ENCODE measurements around the gene MAP3K15. TPM values are rescaled to one million over a fixed set of nuclear protein-coding genes. Genes with fewer than 3 reads are reported as not detected.

The MAP3K15 gene
- total RNA-seq, 1 experiment from 2014 or later, result 1.2 TPM

DNA sequence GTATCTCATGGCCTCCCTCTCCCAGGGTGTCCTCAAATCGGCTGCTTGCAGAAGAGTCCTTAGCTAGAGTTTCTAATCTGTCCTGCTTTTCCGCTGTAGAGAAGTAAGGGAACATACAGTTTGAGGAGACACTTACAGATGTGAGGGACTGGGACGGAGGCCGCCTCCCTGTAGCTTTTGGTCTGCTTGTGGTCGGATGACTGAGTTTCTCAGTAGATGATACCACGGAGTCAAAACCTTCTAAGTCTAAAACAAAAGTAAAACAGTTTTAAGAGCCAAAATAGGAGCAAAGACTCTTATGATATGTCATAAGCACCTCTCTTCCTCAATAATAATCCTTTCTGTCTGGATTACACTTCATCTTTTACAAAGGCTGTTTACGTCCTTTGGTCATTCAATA lies 34.5 kb upstream of the MAP3K15 start:
- H2AK5ac ChIP-seq (ENCODE audit: insufficient read length, low read length), result no peak overlapping the region
- H4K5ac ChIP-seq (ENCODE audit: insufficient read length, low read depth, low read length), result no peak overlapping the region
- H3K9ac ChIP-seq (ENCODE audit: extremely low read depth, insufficient read length, low read length), result no peak overlapping the region
- H3K79me2 ChIP-seq (ENCODE audit: insufficient read depth, low read length), result no peaks in the 10 kb centered on the region
- H3K23me2 ChIP-seq (ENCODE audit: insufficient read length, low read depth, low read length, poor library complexity, severe bottlenecking), result no peaks in the 10 kb centered on the region
- no peaks in the 10 kb centered on the region for H3K79me1 ChIP-seq (ENCODE audit: insufficient read depth, low read depth, low read length, poor library complexity, severe bottlenecking)
- H3K4ac ChIP-seq (ENCODE audit: low read depth, low read length), result no peak overlapping the region
- Mint-ChIP-seq H3K36me3 (ENCODE audit: insufficient read depth in 1 of 3, low read depth in 3 of 3) (peaks cover 0 to 5% (median 2%) of the 10 kb centered on the region in 3 experiments; a peak in 3 of 7 replicates), H3K4me3 (no peak overlapping the region), H3K27ac (no peak overlapping the region), H3K9me3 (peaks cover 57 to 68% of the 10 kb centered on the region in 2 experiments), H3K4me1 (no peaks in the 10 kb centered on the region), H3K27me3 (ENCODE audit: low read depth) (no peaks in the 10 kb centered on the region)
- H3K56ac ChIP-seq (ENCODE audit: insufficient read length, low read depth, low read length), result no peak overlapping the region
- no peak overlapping the region for H2BK120ac ChIP-seq (ENCODE audit: low read depth, low read length, poor library complexity, severe bottlenecking)
- no peak overlapping the region for H3K4me2 ChIP-seq (ENCODE audit: insufficient read depth, insufficient read length, low read length)
- H2BK12ac ChIP-seq (ENCODE audit: insufficient read length, low read depth, low read length), result no peak overlapping the region
- WGBS (ENCODE audit: extremely low coverage, insufficient read length, low lambda C conversion rate), result no CpG with 5 or more reads among the region's 7 CpGs
- H4K91ac ChIP-seq (ENCODE audit: insufficient read length, low read depth, low read length), result no peak overlapping the region
- no peak overlapping the region for H2AFZ ChIP-seq (ENCODE audit: low read length)
- H4K8ac ChIP-seq (replicated peaks; ENCODE audit: insufficient read length, low read depth, low read length), result no peak overlapping the region
- H3K18ac ChIP-seq (ENCODE audit: insufficient read length, low read depth, low read length), result no peak overlapping the region
- H3K14ac ChIP-seq (ENCODE audit: insufficient read depth, low read length), result no peak overlapping the region
- H3K23ac ChIP-seq (ENCODE audit: insufficient read length, low read depth, low read length), result no peak overlapping the region
- H2BK20ac ChIP-seq (ENCODE audit: low read depth, low read length, poor library complexity, severe bottlenecking), result no peak overlapping the region
- TF ChIP-seq, protein P1, sequence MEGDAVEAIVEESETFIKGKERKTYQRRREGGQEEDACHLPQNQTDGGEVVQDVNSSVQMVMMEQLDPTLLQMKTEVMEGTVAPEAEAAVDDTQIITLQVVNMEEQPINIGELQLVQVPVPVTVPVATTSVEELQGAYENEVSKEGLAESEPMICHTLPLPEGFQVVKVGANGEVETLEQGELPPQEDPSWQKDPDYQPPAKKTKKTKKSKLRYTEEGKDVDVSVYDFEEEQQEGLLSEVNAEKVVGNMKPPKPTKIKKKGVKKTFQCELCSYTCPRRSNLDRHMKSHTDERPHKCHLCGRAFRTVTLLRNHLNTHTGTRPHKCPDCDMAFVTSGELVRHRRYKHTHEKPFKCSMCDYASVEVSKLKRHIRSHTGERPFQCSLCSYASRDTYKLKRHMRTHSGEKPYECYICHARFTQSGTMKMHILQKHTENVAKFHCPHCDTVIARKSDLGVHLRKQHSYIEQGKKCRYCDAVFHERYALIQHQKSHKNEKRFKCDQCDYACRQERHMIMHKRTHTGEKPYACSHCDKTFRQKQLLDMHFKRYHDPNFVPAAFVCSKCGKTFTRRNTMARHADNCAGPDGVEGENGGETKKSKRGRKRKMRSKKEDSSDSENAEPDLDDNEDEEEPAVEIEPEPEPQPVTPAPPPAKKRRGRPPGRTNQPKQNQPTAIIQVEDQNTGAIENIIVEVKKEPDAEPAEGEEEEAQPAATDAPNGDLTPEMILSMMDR (conservative IDR thresholded peaks at IDR 0.05), result no peak
- peaks cover 62% of the 10 kb centered on the region for H3K9me3 ChIP-seq (ENCODE audit: control insufficient read depth, low read depth, low read length)
- no peak overlapping the region for H2BK5ac ChIP-seq (ENCODE audit: insufficient read length, low read length)
- H4K20me1 ChIP-seq (ENCODE audit: control insufficient read depth, insufficient read depth, insufficient read length), result no peaks in the 10 kb centered on the region
- H2BK15ac ChIP-seq (ENCODE audit: low read depth, low read length), result no peak overlapping the region
- no peaks in the 10 kb centered on the region for H3K4me1 ChIP-seq (ENCODE audit: insufficient read depth, low read length)
- no peak overlapping the region for H3T11ph ChIP-seq (ENCODE audit: low read length)
- no peak for DNase-seq
- no peaks in the 10 kb centered on the region for H3K27me3 ChIP-seq (ENCODE audit: insufficient read depth, low read length)
- no peak overlapping the region for H3K27ac ChIP-seq (ENCODE audit: insufficient read length, low read depth, low read length)
